Endothelial cell of umbilical vein (primary cell): ENCODE data around the gene TNFRSF1B. TPM values are rescaled to one million over a fixed set of nuclear protein-coding genes. Genes with fewer than 3 reads are reported as not detected.

Source experiments
- BruUV-seq: library from RNA; stranded (reverse); fragments of 400-500 nt; replicated peaks from 2 replicates; lab custom pipeline; 2021; lab: Mats Ljungman, UMichigan
- CTCF ChIA-PET: fragments of 300-600, 350-600 bp; sonication (Branson Sonifier 250); formaldehyde crosslinking; loops from one replicate; lab custom pipeline; 2021; ENCODE audit warnings: antibody characterized with exemption, inconsistent platforms; lab: Charles Lee
- POLR2A ChIA-PET: fragments of 300-600, 350-600 bp; sonication (Branson Sonifier 250); formaldehyde crosslinking; loops from one replicate; lab custom pipeline; 2021; ENCODE audit warnings: antibody characterized with exemption, inconsistent platforms; lab: Charles Lee
- DNase-seq: peaks from one replicate; pipeline ENCODE4 v3.0.0-alpha.2; 2011; ENCODE audit warnings: low read depth, low spot score
- FAIRE-seq: peaks from 2 replicates; lab custom pipeline; 2011; peaks lifted over from hg19 to GRCh38; lab: Jason Lieb, UNC
- H2AFZ ChIP-seq: 2 replicates; pipeline ENCODE4 v1.6.0; 2012; ENCODE audit warnings: low read depth, low read length, control low read depth, inconsistent platforms
- H3K27ac ChIP-seq: 2 replicates; pipeline ENCODE4 v1.5.1; 2011; ENCODE audit warnings: low read depth, mild to moderate bottlenecking, control low read depth, low read length, moderate library complexity; ENCODE audit not compliant: insufficient read depth
- H3K27me3 ChIP-seq, 2 experiments: 2 replicates each; pipeline versions ENCODE4 v1.6.0 to v1.6.1; 2011; ENCODE audit warnings: low read length in 2 of 2, mixed read lengths in 1 of 2; ENCODE audit not compliant: control insufficient read depth in 2 of 2, insufficient read depth in 2 of 2
- H3K36me3 ChIP-seq, 2 experiments: 2 replicates in 1 of 2; 3 replicates in 1 of 2; pipeline ENCODE4 v1.5.1; 2011; ENCODE audit warnings: low read length in 2 of 2, mild to moderate bottlenecking in 1 of 2, moderate library complexity in 1 of 2; ENCODE audit not compliant: control insufficient read depth in 2 of 2, insufficient read depth in 2 of 2; ENCODE audit errors: extremely low read depth in 1 of 2
- H3K4me1 ChIP-seq: 3 replicates; pipeline ENCODE4 v1.5.1; 2011; ENCODE audit warnings: mild to moderate bottlenecking, low read length; ENCODE audit not compliant: control insufficient read depth, insufficient read depth; ENCODE audit errors: extremely low read depth
- H3K4me2 ChIP-seq: 2 replicates; pipeline ENCODE4 v1.6.1; 2011; ENCODE audit warnings: low read length, control low read depth, mixed read lengths; ENCODE audit not compliant: insufficient read depth
- H3K4me3 ChIP-seq, 3 experiments: fragments of 200-600 bp in 1 of 3; sonication (generic), shearing (Covaris generic) in 1 of 3; replicated peaks in 1 of 3; 2 replicates each; pipeline ENCODE4 v1.5.1; 2011 to 2016; ENCODE audit warnings: control low read depth in 3 of 3, low read length in 3 of 3, mild to moderate bottlenecking in 2 of 3, inconsistent platforms in 1 of 3, low read depth in 1 of 3, moderate library complexity in 1 of 3; ENCODE audit not compliant: insufficient read depth in 1 of 3
- H3K79me2 ChIP-seq: 2 replicates; pipeline ENCODE4 v1.6.0; 2012; ENCODE audit warnings: low read length, inconsistent platforms; ENCODE audit not compliant: control insufficient read depth, insufficient read depth
- H3K9ac ChIP-seq: replicated peaks from 2 replicates; pipeline ENCODE3; 2011; ENCODE audit warnings: low read length, control low read depth; ENCODE audit not compliant: insufficient read depth; ENCODE audit errors: extremely low read depth
- H3K9me1 ChIP-seq: replicated peaks from 3 replicates; pipeline ENCODE4 v1.6.0; 2011; ENCODE audit warnings: mild to moderate bottlenecking, low read length; ENCODE audit not compliant: control insufficient read depth, insufficient read depth; ENCODE audit errors: extremely low read depth
- H3K9me3 ChIP-seq: replicated peaks from 2 replicates; pipeline ENCODE4 v1.5.1; 2012; ENCODE audit warnings: low read length, inconsistent platforms; ENCODE audit not compliant: control insufficient read depth, insufficient read depth
- H4K20me1 ChIP-seq: replicated peaks from 2 replicates; pipeline ENCODE3; 2011; ENCODE audit warnings: mild to moderate bottlenecking, low read length; ENCODE audit not compliant: control insufficient read depth, insufficient read depth; ENCODE audit errors: extremely low read depth
- EZH2 ChIP-seq: IDR thresholded peaks from 2 replicates; pipeline ENCODE4 v1.6.1; 2012; ENCODE audit warnings: borderline replicate concordance, low read depth, mild to moderate bottlenecking, moderate library complexity, low read length, inconsistent platforms; ENCODE audit not compliant: severe bottlenecking
- FOS ChIP-seq: IDR thresholded peaks from 2 replicates; pipeline ENCODE4 v1.6.1; 2011; ENCODE audit warnings: mild to moderate bottlenecking, low read length, moderate library complexity, borderline replicate concordance; ENCODE audit not compliant: insufficient read depth
- GATA2 ChIP-seq: IDR thresholded peaks from 2 replicates; pipeline ENCODE4 v1.7.0; 2011; ENCODE audit warnings: low read depth, mild to moderate bottlenecking, moderate library complexity, mixed read lengths, low read length; ENCODE audit not compliant: insufficient read length, insufficient read depth
- JUN ChIP-seq: IDR thresholded peaks from 2 replicates; pipeline ENCODE4 v1.6.1; 2011; ENCODE audit warnings: borderline replicate concordance, low read depth; ENCODE audit not compliant: insufficient read length, insufficient read depth
- MAX ChIP-seq: IDR thresholded peaks from 2 replicates; pipeline ENCODE4 v1.6.1; 2011; ENCODE audit not compliant: insufficient read depth, insufficient read length
- MYC ChIP-seq: IDR thresholded peaks from one replicate; pipeline ENCODE4 v1.6.1; 2011; ENCODE audit warnings: mild to moderate bottlenecking, low read depth, low read length
- POLR2A ChIP-seq: IDR thresholded peaks from 2 replicates; pipeline ENCODE4 v1.6.1; 2012; ENCODE audit warnings: low read depth, mild to moderate bottlenecking, control low read depth, low read length
- POLR2AphosphoS5 ChIP-seq: IDR thresholded peaks from 2 replicates; pipeline ENCODE4 v1.6.1; 2012; ENCODE audit warnings: low read depth, mild to moderate bottlenecking, control low read depth, low read length, moderate library complexity; ENCODE audit not compliant: insufficient read depth
- dilution Hi-C: fragments of 300-500 bp; cut with MboI; formaldehyde crosslinking; loops from one replicate; pipeline ENCODE4 v1.15.0; 2019; ENCODE audit warnings: low sequenced_read_pairs; ENCODE audit not compliant: extremely low pct_ligation_motif_present
- intact Hi-C: fragments of 100-400 bp; cut with micrococcal nuclease; formaldehyde crosslinking; loops from one replicate; pipeline ENCODE4 v1.10.0; 2022
- polyA plus RNA-seq, 4 experiments: library from polyadenylated mRNA; depleted of rRNA in 3 of 4; stranded (reverse) in 3 of 4; unstranded in 1 of 4; fragments of >200 nt; gene quantifications; 2 replicates each; pipeline versions ENCODE4 v1.2.1 to v1.2.3, GENCODE V29; 2011 to 2012; ENCODE audit warnings: missing spikeins in 1 of 4
- total RNA-seq: library from RNA; stranded (reverse); gene quantifications from 2 replicates; pipeline ENCODE4 v1.2.3, GENCODE V29; 2021
- TF ChIP-seq, protein P1 (sequence below), 2 donors: IDR thresholded peaks; 1 replicate in 1 of 2; 2 replicates in 1 of 2; pipeline ENCODE4 v1.5.1; 2011; ENCODE audit warnings: low read length in 2 of 2, mild to moderate bottlenecking in 2 of 2, moderate library complexity in 2 of 2, control low read depth in 1 of 2, inconsistent platforms in 1 of 2, low read depth in 1 of 2; ENCODE audit not compliant: insufficient read depth in 1 of 2; ENCODE audit errors: extremely low read depth in 1 of 2

Gene TNFRSF1B
- total and polyA plus RNA-seq, 2 donors (not counting 3 experiments of a cell fraction or from before 2014, with no cell fraction given) = 53.6 to 65.9 TPM

GRCh38 chr1:12202190-12202497, 35.4 kb downstream of the TNFRSF1B start:
- Histone ChIP-seq H3K36me3 (peaks cover 0 to 40% of the 10 kb centered on the region in 2 experiments), H3K9ac (no peak overlapping the region), H3K9me1 (no peaks in the 10 kb centered on the region), H3K79me2 (no peaks in the 10 kb centered on the region), H4K20me1 (no peaks in the 10 kb centered on the region), H2AFZ (no peak overlapping the region), H3K27me3 (no peaks in the 10 kb centered on the region), H3K4me3 (no peak overlapping the region), H3K4me1 (no peaks in the 10 kb centered on the region), H3K9me3 (no peaks in the 10 kb centered on the region), H3K27ac (no peak overlapping the region), H3K4me2 (no peak overlapping the region)
- TF ChIP-seq FOS (no peak), POLR2A (no peak), MAX (no peak), JUN (no peak), EZH2 (no peak), GATA2 (no peak), POLR2AphosphoS5 (no peak)
- intact Hi-C loops (no loop called here), dilution Hi-C loops (no loop called here)
- no TSS peak for BruUV-seq
- ChIA-PET POLR2A (no interaction called here), CTCF (interaction anchor here (0.8 to 17.5 kb wide), 2 partner anchors 34 to 80 kb away, joined by 3 to 537 read pairs; no protein-coding TSS in a partner anchor)
- FAIRE-seq (no peak), DNase-seq (no peak)

DNA sequence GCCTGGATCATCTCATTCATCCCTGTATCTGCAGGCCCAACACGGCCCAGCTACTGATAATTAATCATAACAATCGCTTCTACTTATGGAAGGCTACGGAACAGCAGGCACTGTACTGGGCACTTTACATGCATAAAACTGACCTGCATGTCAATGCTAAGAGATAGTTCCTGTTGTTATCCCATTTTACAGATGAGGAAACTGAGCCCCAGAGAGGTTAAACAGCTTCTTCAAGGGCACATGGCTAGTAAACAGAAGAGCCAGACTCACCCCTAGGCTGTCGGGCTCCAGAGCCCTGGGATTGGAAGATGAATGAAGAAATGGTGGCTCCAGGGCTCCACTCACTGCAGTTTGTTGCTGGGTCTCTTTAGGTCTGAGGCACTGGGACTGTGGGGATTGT, 35.8 kb downstream of the TNFRSF1B start:
- no TSS peak for BruUV-seq
- H3K9ac ChIP-seq = no peak overlapping the region
- H3K4me1 ChIP-seq = no peaks in the 10 kb centered on the region
- H3K27me3 ChIP-seq = no peaks in the 10 kb centered on the region
- dilution Hi-C loops = no loop called here
- ChIA-PET CTCF (interaction anchor here (17.5 kb wide), 1 partner anchor 80 kb away, joined by 537 read pairs; no protein-coding TSS in a partner anchor), POLR2A (no interaction called here)
- no peak overlapping the region for H2AFZ ChIP-seq
- H3K4me3 ChIP-seq = no peak overlapping the region
- H3K79me2 ChIP-seq = no peaks in the 10 kb centered on the region
- H4K20me1 ChIP-seq = no peaks in the 10 kb centered on the region
- no peak overlapping the region for H3K27ac ChIP-seq
- H3K36me3 ChIP-seq = peaks cover 0 to 38% of the 10 kb centered on the region in 2 experiments
- H3K9me1 ChIP-seq = no peaks in the 10 kb centered on the region
- H3K4me2 ChIP-seq = no peak overlapping the region
- no peaks in the 10 kb centered on the region for H3K9me3 ChIP-seq
- DNase-seq (no peak), FAIRE-seq (no peak)
- TF ChIP-seq, protein P1, sequence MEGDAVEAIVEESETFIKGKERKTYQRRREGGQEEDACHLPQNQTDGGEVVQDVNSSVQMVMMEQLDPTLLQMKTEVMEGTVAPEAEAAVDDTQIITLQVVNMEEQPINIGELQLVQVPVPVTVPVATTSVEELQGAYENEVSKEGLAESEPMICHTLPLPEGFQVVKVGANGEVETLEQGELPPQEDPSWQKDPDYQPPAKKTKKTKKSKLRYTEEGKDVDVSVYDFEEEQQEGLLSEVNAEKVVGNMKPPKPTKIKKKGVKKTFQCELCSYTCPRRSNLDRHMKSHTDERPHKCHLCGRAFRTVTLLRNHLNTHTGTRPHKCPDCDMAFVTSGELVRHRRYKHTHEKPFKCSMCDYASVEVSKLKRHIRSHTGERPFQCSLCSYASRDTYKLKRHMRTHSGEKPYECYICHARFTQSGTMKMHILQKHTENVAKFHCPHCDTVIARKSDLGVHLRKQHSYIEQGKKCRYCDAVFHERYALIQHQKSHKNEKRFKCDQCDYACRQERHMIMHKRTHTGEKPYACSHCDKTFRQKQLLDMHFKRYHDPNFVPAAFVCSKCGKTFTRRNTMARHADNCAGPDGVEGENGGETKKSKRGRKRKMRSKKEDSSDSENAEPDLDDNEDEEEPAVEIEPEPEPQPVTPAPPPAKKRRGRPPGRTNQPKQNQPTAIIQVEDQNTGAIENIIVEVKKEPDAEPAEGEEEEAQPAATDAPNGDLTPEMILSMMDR (IDR thresholded peaks at IDR 0.05; ENCODE audit: extremely low read depth in 1 of 2, insufficient read depth in 1 of 2, low read depth in 1 of 2, low read length in 2 of 2) = no peak
- TF ChIP-seq JUN = no peak
- TF ChIP-seq MAX = no peak
- TF ChIP-seq FOS = no peak
- TF ChIP-seq MYC = no peak
- TF ChIP-seq GATA2 = no peak
- no peak for TF ChIP-seq POLR2A
- no peak for TF ChIP-seq EZH2
- TF ChIP-seq POLR2AphosphoS5 = no peak
- intact Hi-C loops = no loop called here
